Measurements from ENCODE around the gene SERINC5. TPM values are rescaled to one million over a fixed set of nuclear protein-coding genes. Genes with fewer than 3 reads are reported as not detected.
"Not testable (repeated sequence)": the region's sequence is repeated elsewhere in the genome, so short reads cannot be mapped to it uniquely, and the experiment has no call there.

SERINC5 gene
- polyA plus RNA-seq, 4 donors, result 26.2 to 58.1 (median 53.0) TPM

DNA sequence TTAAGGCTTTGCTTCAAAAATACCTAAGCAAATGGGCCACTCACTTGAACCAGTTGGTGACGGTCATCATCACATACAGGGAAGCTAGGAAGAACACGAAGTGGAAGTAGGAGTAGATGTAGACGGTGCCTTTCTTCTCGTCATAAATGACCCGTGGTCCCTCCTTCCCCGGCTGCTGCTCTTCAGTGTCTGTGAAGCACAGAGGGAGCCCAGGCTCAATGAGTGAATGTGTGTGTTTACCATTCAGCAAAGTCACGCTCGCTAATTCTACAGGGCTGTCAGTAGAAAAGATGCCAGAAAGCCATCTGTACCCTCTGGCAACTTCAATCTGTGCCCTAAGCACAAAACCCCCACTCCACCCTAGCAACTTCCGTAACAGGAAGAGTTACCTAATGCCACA, 109.8 kb downstream of the SERINC5 start:
- no peak for DNase-seq (ENCODE audit: low read depth in 4 of 4, low spot score in 3 of 4)

DNA sequence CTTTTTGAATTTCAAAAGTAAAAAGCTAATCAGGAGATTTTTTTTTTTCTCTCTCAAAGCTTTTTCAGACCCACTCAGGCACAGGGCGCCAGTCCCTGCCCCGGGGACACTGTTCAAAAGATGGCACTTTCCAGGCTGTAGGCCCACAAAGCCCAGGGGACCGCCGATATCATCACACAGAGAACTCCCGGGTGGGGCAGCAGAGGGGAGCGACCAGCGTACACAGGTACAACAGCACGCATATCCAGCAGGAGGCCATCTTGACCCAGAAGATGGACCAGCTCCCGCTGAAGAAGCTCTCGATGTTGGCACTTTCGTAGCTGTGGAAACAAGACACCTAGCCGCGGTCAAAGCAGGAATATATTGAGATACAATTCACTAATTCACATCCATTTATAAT, 112.4 kb downstream of the SERINC5 start:
- DNase-seq (ENCODE audit: low read depth in 4 of 4, low spot score in 3 of 4), result no peak

DNA sequence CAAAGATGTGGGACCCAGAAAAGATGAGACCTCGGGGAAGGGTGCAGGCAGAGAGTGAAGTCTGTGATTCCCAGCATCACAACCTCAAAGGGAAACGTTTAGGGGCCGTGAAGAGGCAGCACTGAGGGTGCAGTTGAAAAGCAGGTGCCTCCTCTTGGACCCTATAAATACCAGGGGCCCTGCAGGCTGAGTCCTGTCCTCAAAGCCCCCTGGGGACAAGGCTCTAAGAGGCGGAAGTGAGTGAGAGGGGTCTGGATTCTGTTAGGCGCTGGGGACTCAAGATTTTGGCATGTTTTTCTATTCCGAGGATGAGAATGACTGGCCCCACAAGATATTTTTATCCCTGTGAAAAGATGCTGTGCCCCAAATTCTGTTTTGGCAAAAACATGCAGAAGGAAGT, 112.9 kb downstream of the SERINC5 start:
- DNase-seq (ENCODE audit: low read depth in 4 of 4, low spot score in 3 of 4), result no peak

DNA sequence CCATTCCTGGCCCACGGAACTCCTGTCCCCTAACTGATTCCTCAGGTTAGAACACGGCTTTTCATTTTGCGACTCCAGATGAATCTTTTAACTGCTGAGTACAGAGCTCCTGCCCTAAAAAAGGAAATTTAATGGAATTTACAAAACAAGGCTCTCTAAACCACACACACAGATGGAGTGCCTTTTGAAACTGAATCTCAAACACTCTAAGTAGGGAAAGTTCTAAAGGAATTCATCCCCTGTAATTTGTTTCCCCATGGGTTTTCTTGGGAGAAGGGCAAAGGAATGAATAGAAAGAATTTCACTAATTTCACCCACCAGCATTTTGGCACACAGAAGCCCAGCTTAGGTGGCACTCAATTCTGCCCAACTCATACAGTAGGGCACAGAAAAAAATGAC, 114.2 kb downstream of the SERINC5 start:
- no peak for DNase-seq (ENCODE audit: low read depth in 4 of 4, low spot score in 3 of 4)

GRCh38 chr5:80141147-80141671, 114.6 kb downstream of the SERINC5 start:
- peak in 3 of 4 donors; percentile 70 to 73 (median 72) for DNase-seq (ENCODE audit: low read depth in 4 of 4, low spot score in 3 of 4)

DNA sequence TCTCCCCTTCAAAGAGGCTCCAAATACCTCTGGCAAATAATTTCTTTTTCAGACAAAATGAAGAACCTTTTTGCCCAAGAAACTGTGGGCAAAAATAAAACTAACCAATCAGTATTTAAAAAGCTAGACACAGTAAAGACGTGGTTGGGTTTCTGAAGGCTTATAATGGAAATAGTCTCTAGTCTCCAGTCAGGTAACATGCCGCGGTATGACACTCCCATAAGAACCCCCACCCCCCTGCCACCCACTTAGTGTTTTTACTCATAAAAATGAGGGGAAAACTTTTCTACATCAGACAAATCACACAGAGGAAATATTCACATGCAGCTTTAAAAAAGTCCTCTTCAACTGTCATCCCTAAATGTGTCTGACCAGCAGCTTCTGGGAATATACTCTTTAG, 115.4 kb downstream of the SERINC5 start:
- DNase-seq (ENCODE audit: low read depth in 4 of 4, low spot score in 3 of 4), result no peak

- no peak for DNase-seq (ENCODE audit: low read depth in 4 of 4, low spot score in 3 of 4)
Observed at GRCh38 chr5:80139466-80139972, 116.3 kb downstream of the SERINC5 start.

DNA sequence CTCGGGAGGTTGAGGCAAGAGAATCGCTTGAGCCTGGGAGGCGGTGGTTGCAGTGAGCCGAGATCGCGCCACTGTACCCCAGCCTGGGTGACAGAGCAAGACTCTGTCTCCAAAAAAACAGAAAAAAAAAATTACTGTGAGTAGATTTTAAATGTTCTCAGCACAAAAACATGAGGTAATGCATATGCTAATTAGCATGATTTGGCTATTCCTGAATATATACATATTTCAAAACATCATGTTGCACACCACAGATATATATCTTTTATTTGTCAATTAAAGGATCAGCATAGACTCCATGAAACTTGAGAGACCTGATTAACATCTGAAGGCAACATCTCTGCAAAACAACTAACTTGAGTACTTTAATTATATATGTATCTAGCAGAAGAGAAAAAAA, 117.4 kb downstream of the SERINC5 start:
- DNase-seq (ENCODE audit: low read depth in 4 of 4, low spot score in 3 of 4), result no peak

DNA sequence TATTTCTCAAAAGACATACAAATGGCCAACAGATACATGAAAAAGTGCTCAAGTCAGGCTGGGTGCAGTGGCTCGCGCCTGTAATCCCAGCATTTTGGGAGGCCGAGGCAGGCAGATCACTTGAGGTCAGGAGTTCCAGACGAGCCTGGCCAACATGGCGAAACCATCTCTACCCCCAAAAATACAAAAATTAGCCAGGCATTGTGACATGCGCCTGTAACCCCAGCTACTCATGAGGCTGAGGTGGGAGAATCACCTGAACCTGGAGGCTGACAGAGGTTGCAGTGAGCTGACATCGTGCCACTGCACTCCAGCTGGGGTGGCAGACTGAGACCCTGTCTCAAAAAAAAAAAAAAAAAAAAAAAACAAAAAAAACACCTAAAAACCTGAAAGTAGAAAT, 119.0 kb downstream of the SERINC5 start:
- DNase-seq (ENCODE audit: low read depth in 4 of 4, low spot score in 3 of 4), result not testable (repeated sequence)

- no peak for DNase-seq (ENCODE audit: low read depth in 4 of 4, low spot score in 3 of 4)
Observed at GRCh38 chr5:80134876-80135275, 121.0 kb downstream of the SERINC5 start.

DNA sequence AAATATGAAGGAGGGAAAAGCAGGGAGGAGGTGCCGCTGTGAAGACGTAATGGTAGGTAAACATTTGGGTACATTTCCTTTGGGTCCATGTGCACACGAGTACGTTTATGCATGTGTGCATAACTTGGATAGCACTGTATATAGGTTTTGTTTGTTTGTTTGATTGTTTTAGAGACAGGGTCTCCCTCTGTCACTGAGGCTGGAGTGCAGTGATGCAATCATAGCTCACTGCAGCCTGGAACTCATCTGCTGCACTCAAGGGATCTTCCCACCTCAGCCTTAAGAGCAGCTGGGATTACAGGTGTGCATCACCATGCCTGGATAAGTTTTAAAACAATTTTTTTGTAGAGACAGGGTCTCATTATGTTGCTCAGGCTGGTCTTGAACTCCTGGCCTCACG, 126.7 kb downstream of the SERINC5 start:
- no peak for DNase-seq (ENCODE audit: low read depth in 4 of 4, low spot score in 3 of 4)

DNA sequence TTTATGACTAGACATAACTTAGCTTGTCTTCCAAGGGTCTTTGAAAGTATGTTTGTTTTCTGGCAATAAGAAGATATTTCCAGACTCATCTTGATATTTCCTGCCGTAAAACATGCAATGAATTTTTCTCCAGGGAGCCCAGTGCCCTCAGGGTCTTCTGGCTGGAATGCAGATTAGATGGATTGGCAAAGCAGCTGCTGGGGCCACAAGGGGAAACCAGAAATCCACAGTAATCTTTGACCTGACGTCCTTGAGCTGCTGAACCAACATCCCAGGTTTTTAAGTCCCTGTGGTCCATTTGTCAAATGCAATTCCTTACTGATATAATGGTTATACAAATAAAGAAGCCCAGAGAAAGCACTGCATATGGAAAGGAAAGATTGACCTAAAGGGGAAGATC, 127.7 kb downstream of the SERINC5 start:
- peak in 2 of 4 donors; percentile 33 to 39 for DNase-seq (ENCODE audit: low read depth in 4 of 4, low spot score in 3 of 4)

DNA sequence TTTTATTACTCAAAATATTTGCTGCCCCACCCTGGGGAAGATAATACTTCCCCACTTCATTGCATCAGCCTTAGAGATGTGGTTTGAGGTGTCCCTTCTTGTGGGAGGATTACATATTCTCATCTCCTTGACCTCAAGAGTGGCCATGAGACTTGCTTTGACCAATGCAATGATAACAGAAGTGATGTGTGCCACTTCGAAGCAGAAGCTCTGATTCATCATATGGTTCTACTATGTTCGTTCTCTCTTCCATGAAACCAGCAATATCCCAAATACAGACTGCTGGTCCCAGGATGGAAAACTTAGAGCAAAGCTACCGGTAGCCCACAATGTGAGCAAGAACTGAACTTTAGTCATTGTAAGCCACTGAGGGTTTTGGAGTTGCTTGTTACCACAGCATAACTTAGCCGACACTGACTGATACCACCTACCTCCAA, 128.7 kb downstream of the SERINC5 start:
- no peak for DNase-seq (ENCODE audit: low read depth in 4 of 4, low spot score in 3 of 4)

GRCh38 chr5:80125962-80126480, 129.8 kb downstream of the SERINC5 start:
- no peak for DNase-seq (ENCODE audit: low read depth in 4 of 4, low spot score in 3 of 4)

DNA sequence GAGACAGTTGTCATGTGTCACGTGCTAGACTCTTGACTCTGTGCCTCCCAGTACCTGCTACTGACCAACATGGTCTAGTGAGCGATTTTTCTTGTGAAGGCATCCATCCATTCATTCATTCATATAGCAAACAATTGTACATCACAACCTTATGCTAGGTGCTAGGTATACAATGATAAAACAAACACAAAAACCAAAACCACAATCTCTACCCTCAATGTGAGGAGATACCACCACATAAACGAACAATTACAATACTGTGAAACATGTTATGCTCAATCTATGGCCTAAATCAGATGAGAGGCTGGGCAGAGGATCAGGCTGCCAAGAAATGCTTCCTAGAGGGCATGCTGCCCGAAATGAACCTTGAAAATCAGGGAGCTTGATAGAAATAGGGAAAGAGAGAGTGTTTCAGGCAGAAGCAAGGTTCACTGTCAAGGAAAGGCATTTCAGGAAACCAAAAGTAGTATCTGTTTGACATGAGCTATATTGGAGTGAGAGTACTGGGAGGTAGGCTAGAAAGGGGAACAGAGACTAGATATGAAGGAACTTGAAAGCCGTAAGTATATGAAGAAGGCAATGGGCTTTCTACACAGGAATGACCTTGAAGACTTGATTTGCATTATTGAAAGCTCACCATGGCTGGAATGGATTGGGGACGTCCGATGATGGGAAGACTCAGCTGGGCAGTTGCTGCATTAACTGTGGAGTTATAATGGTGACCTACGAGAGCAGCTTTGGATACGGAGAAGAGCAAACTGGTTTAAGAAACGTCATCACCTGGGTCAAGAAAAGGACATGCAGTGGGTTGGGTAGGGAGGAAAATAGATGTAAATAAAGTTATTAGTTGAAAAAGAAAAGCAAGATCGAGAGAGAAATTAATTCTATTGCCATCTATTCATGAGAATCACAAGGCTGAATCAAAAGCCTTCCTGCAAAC, 130.6 kb downstream of the SERINC5 start:
- no peak for DNase-seq (ENCODE audit: low read depth in 4 of 4, low spot score in 3 of 4)

DNA sequence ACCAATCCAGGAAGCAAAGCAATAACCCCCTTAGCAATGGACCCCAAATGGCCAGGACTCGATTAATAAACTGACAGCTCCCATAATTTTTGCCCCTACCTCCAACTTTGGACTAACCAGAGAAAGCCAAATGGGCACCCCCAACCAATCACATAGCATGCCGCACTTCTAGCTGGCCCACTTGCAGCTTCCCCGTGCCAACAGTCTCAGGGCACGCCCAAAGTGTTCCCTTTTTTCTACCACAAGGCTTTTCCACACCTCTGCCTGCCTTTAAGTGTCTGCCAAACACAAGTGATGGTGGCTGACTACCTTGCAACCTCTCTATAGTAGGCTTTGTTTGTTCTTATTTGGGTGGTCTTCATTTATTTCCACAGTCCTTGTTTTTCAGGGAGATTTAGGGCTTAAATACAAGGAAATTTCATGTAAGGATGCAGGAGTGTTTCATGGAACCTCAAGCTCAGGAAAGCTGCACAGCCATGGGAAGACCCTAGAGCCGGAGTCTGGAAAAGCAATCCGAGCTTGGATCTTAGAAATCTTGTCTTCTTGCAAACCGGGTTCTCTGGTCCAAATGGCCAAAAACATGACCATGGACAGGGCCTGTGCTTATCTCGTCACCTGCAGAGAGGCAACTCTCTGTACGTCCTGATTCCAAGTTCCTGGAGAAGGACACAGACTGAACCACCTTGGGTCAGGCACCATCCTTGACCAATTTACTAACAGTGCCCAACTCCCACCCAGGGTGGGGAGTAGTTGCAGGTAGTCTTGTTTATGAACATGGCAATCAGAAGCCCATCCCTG, 131.5 kb downstream of the SERINC5 start:
- no peak for DNase-seq (ENCODE audit: low read depth in 4 of 4, low spot score in 3 of 4)

GRCh38 chr5:80122579-80122978, 133.3 kb downstream of the SERINC5 start:
- no peak for DNase-seq (ENCODE audit: low read depth in 4 of 4, low spot score in 3 of 4)

DNA sequence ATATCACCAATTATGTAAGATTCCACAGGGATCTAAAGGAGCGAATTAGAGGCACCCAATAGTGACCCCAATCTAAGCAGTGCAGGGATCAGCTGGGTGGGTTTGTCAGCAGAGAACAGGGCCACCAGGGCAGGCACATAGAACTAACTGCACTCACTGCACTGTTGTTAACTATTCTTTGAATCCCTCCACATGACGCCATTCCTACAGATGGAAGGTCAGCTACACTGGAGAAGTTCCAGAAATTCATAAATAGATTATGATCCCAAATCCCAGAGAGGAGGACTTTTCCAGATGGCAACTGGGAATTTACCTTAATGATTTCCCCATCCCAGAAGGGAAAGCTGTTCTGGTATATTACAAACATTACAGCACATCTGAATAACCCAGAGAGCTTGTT, 136.5 kb downstream of the SERINC5 start:
- no peak for DNase-seq (ENCODE audit: low read depth in 4 of 4, low spot score in 3 of 4)

- no peak for DNase-seq (ENCODE audit: low read depth in 4 of 4, low spot score in 3 of 4)
Observed at GRCh38 chr5:80117446-80117845, 138.4 kb downstream of the SERINC5 start.

GRCh38 chr5:80116465-80116864, 139.4 kb downstream of the SERINC5 start:
- no peak for DNase-seq (ENCODE audit: low read depth in 4 of 4, low spot score in 3 of 4)

- DNase-seq (ENCODE audit: low read depth in 4 of 4, low spot score in 3 of 4), result no peak
Observed at GRCh38 chr5:80116000-80116399, 139.8 kb downstream of the SERINC5 start.

Measured in left renal pelvis (tissue), 4 donors.